SK-MEL-5 (cell line): Measurements from ENCODE around the gene DPP4. TPM values are rescaled to one million over a fixed set of nuclear protein-coding genes. Genes with fewer than 3 reads are reported as not detected.
A peak's percentile ranks its signal among the peaks of the same experiment; 100 is the strongest.

ENCODE experiments used
- DNase-seq: peaks from one replicate; pipeline ENCODE4 v3.0.0-alpha.2; 2016; ENCODE audit warnings: low read depth, low spot score
- in situ Hi-C: cut with HindIII; loops from 2 replicates; pipeline ENCODE4 v1.10.0; 2016; ENCODE audit warnings: low sequenced_read_pairs, high pct_unique_total_duplicates, low pct_unique_long_range_greater_than_20kb
- polyA plus RNA-seq, 2 experiments: library from polyadenylated mRNA; depleted of rRNA; stranded (reverse); fragments of >200 nt; gene quantifications; 2 replicates each; pipeline ENCODE4 v1.2.3, GENCODE V29; 2015
- total RNA-seq: library from RNA; depleted of rRNA; stranded (reverse); fragments of >200 nt; shearing (Covaris generic); gene quantifications from 2 replicates; pipeline ENCODE4 v1.2.3, GENCODE V29; 2014; rRNA removed

DPP4 gene
- 0.08 TPM in 1 of 2 replicates, not detected in the other for total RNA-seq
- polyA plus RNA-seq (2015; cell fraction: cytosol; rRNA removed) = 0.17 TPM in 1 of 2 replicates, not detected in the other
- polyA plus RNA-seq (2015; cell fraction: nucleus; rRNA removed) = 0.94 TPM in 1 of 2 replicates, not detected in the other

- DNase-seq = no peak
- in situ Hi-C loops = no loop called here
Measured at GRCh38 chr2:162073888-162074631, at the start of gene DPP4. TSS of gene DPP4 (minus strand) at chr2:162074215. CDS start at chr2:162073981, 234 bp downstream.

DNA sequence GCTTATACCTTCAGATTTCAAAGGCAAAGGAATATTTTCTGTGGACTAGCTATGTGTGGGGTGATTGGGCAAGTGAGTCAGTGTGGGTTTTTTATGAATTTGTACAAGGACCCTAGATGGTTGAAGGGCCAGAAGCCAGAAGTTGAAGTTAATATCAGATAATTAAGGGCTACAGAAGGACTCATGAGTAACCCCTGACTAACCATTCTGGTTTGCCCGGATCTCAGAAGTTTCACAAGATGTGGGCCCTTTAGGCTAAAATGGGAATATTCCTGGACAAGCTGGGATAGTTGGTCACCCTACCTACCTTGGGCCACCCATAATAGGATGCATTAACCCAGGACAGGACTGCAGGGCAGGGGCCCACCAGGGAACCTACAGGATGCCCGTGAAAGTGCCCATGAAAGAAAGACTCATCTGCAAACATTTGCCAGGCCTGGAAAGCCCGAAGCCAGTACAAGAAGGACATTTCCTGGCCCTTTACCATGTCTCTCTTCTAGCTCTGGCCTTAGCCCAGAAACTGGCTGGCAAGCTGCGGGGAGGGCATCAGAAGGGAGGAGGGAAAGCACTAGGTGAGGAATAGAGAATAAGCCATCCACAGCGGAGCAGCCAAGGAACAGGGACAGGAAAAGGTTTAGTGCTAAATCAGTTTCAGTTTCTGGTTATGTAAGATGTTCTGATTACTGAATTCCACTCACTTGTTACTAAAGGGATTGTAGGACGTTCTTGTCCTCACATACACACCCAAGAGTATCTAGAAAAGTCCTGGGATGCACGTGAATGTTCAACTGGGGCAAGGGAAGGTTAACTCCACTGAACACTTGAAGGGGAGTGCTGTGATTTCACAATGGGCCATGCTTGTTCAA lies 44.4 kb upstream of the DPP4 start:
- no peak for DNase-seq
- in situ Hi-C loops = no loop called here

- in situ Hi-C loops = no loop called here
Measured at GRCh38 chr2:162116352-162116751, 42.3 kb upstream of the DPP4 start.

DNA sequence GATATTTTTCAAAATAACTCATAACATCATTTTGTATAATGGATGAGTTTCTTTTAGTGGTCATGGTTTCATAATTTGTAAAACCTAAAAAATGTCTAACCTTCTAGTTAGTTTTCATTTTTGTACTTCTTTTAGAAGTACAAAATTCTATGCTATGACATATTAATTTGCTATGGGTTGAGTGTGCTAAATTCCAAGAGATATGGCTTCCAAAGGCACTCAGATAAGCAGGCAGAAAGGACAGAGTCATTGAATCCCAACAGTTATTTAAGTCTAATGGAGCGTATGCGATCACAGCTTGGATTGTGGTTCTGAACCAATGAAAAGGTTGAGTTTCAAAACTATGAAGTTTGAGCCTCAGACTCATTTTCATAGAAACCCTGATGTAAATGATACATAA lies 41.1 kb upstream of the DPP4 start:
- in situ Hi-C loops = no loop called here
- no peak for DNase-seq

More at GRCh38 chr2:162116352-162116751, 42.3 kb upstream of the DPP4 start:
- peak; percentile 48 for DNase-seq

GRCh38 chr2:162114271-162114670 lies 40.3 kb upstream of the DPP4 start:
- in situ Hi-C loops = no loop called here
- peak; percentile 20 for DNase-seq

DNA sequence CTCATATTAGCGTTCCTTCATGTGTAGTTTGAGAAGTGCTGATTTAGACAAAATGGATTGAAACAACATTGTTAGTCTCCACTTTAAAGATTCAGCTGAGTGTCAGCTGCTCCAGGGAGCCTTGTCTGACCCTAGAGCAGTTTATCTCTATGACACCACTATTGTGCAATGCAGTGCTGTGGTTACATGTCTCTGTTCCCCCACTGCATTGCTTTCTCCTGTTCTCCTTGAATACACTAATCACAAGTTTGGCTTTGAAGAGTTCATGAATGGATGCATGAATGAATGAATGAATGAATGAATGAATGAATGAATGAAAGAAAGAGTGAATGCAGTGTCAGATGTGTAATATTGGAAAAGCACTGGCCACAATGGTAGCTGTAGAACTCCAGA lies 39.8 kb upstream of the DPP4 start:
- DNase-seq = peak; percentile 81
- in situ Hi-C loops = no loop called here

- in situ Hi-C loops = no loop called here
- DNase-seq = no peak
Measured at GRCh38 chr2:162113088-162113775, 39.2 kb upstream of the DPP4 start.

GRCh38 chr2:162111958-162112850 lies 38.2 kb upstream of the DPP4 start:
- DNase-seq = no peak
- in situ Hi-C loops = no loop called here

DNA sequence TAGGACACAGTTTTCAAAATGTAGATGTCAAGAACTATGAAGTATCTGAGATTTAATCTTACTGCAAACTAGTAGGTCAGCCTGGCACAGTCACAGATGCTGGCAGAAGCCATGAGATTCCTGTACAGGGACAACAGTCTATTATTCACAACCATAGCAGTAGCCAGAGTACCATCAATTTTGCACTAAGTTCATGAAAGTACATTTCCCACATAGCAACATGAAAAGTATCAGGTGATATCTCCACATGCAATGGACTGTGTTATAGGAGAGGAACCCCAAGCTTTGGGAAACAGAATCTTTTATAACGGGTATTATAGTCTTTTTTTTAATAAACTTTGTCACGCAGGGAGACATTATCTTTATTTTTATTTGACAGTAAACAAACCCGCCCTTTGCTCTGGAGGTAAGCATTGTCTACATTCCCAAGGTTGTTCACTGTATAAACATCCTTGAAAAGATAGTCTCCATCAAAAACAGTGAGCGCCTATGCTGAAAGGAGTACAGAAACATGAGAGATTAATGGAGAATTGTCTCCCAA lies 33.4 kb upstream of the DPP4 start:
- in situ Hi-C loops = no loop called here
- DNase-seq = no peak

GRCh38 chr2:162106746-162107145 lies 32.7 kb upstream of the DPP4 start:
- in situ Hi-C loops = no loop called here
- no peak for DNase-seq

DNA sequence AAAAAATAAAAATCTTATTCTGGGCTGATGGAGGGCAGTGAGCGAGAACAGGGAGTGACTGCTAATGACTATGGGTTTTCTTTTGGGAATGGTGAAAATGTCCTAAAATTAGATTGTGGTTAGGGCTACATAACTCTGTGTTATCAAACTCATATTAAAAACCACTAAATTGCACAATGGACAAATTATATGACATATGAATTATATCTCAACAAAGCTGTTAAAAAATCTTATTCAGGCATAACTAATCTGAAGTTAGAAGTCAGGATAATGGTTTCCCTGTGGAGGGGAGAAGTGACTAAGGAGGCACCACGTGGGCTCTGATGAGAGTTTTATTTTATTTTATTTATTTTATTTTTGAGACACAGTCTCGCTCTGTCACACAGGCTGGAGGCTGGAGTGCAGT lies 32.1 kb upstream of the DPP4 start:
- DNase-seq = no peak
- in situ Hi-C loops = no loop called here

DNA sequence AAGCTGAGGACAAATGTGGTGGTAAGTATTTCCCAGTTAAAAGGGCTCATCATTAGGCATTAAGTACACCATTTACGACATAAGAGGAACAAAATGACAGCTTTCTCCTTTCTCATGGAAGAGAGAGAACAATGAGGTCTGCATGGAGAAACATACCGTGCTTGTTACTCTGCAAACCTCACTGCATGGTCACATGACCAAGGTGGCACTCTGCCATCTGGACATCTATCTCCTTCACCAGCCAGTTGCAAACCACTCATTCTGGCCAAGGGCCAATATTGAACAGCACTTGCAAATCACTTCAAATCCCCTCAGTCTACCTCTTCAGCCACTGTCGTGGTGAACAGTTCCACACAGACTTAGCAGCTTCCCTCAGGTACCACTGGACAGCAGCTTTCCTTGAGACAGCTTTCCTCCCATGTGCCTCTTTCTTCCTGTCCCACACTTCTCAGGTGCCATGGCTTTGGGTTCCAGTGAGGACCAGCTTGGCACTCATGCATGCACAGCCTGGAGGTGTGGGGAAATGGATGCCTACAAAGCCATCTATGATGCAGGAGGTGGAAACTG lies 29.5 kb upstream of the DPP4 start:
- no peak for DNase-seq
- in situ Hi-C loops = no loop called here

DNA sequence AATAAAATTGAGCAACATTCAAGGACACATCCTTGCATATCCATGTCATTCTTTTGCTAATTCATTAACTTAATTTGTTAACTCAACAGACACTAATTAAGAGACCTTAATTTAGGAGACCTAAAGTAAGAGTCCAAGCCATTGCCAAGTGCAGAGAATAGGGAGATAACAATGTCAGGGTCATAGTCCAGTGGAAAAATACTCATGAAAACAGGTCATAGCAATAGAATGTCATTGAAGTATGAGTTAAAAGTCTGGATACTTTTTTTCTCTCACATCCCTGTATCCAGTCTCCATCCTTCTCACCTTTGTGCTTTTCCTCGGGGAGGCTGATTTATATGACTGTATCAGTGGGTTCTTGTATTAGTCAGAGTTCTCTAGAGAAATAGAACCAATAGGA lies 26.6 kb upstream of the DPP4 start:
- no peak for DNase-seq
- in situ Hi-C loops = no loop called here

DNA sequence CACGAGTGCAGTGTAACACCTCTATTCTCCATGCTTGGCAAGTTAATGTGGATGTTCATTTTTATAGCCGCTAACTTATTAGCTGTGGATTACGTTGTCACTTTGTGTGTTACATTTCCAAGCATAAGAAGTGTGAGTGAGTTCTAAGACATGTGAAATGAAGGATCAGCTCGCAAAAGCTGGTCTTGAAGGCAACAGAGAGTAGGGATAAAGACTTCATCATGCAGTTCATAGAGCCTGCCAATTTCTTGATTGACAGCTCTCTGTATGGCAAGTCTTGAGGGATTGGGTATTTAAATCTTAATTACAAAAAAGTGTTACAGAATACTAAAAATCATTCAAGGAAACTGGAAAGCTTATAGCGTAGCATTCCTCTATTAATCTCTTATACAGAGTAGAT lies 25.8 kb upstream of the DPP4 start:
- DNase-seq = no peak
- in situ Hi-C loops = no loop called here

DNA sequence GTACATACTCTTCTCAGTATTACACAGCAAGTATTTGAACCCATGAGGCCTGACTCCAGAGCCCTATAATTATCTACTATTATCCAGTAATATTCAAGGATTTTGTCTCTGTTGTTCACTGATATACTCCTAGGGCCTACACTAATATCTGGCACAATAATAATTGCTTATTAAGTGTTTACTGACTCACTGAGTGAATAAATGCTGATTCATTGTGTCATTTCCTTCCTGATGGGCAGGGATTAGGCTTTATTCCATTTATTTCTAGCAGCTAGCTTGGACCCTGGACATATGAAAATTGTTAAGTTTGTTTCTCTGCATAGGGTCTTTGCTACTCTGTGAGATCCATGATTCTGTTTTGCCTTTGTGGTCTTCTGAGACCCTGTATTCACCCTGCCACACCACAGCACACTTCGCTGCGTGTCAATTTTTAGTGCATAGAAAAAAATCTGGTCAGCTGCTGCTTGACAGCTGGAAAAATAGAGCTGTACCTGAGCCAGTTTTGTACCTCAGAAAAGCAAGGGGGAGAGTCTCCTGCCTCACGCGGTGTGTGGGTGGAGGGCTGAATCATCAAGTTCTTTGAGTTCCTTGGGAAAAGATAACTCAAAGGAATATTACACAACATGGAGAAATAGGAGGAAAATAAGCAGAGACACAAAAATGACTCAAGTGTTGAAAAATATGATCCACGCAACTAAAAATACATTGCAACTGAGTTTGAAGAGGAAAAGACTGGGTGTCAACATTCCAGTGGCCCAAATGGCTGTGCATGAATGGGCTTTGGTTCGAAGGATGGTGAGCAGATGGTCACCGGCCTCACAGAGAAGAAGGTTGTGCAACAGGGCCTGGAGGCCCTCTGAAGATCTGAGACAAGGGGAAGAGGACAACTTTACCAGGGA lies 18.9 kb upstream of the DPP4 start:
- in situ Hi-C loops = no loop called here

DNA sequence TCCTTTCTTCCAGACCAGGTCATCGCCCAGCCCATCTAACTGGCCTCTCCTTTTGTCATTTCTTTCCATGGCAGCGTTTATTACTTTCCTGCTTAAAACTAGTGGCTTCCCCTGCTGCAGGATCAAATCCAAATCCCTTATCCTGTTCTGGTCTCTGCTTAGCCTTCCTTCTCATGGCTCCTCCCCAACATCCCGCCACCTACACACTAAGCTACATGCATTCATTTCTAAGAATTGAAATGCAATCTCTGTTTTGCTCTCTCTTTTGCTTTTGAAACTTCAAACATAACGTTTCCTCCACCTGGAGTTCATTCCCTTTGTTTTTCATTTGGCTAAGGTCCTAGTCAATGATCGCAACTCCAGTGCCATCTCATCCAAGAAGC lies 18.0 kb upstream of the DPP4 start:
- in situ Hi-C loops = no loop called here

More for the DNA sequence above, 18.9 kb upstream of the DPP4 start:
- DNase-seq = no peak

More for the DNA sequence above, 18.0 kb upstream of the DPP4 start:
- no peak for DNase-seq
